ENCODE results near the gene CINP.

- no peak for TF ChIP-seq CTCF (conservative IDR thresholded peaks at IDR 0.05; ENCODE audit: low read depth, low read length)
- TF ChIP-seq EZH2phosphoT487 (IDR thresholded peaks at IDR 0.05; ENCODE audit: borderline replicate concordance, low read length): no peak
- no peak for TF ChIP-seq EZH2 (IDR thresholded peaks at IDR 0.05; ENCODE audit: low read length, unreplicated experiment)
Measured at GRCh38 chr14:102353126-102353619, 9.5 kb downstream of the CINP start.
